ENCODE data around the gene SP3. TPM values are rescaled to one million over a fixed set of nuclear protein-coding genes. Genes with fewer than 3 reads are reported as not detected.

Gene SP3
- total and polyA plus RNA-seq, 12 donors: 8.6 to 45.7 (median 40.7) TPM

DNA sequence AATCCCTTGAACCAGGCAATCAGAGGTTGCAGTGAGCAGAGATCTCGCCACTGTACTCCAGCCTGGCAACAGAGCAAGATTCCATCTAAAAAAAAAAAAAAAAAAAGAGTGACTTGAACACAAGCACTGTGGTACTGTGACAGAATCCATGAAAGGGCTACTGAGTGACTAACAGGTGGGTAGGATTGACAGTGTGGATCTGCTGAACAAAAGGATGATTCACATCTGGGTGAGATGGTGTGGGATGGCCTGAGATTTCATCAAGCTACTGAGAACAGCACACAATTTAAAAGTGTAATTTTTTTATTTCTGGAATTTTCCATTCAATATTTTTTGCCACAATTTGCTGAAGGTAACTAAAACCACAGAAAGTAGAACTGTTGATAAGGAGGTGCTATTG, 13.3 kb upstream of the SP3 start:
- ATAC-seq: no peak

DNA sequence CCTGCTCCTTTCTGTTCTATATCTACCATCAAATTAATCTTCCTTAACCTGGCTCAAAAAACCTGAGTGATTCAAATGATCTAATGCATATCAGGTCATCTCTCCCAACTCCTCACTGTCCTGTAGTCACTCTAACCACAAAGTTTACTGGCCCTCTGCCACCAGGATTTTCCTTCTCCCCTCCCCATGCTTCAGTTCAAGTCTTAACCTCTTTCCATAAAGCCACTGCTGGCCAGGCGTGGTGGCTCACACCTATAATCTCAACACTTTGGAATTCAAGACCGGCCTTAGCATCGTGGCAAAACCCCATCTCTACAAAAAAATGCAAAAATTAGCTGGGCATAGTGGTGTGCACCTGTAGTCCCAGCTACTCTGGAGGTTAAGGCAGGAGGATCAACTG, 7.5 kb upstream of the SP3 start:
- intact Hi-C loops (cut with DNase I): no loop called here
- Histone ChIP-seq H3K9me3 (no peaks in the 10 kb centered on the region), H3K4me1 (peaks cover 0 to 14% (median 10%) of the 10 kb centered on the region in 9 donors), H3K36me3 (no peaks in the 10 kb centered on the region), H3K27me3 (no peaks in the 10 kb centered on the region), H3K4me3 (no peak overlapping the region), H3K27ac (no peak overlapping the region)
- ATAC-seq: no peak
- TF ChIP-seq, protein P1, sequence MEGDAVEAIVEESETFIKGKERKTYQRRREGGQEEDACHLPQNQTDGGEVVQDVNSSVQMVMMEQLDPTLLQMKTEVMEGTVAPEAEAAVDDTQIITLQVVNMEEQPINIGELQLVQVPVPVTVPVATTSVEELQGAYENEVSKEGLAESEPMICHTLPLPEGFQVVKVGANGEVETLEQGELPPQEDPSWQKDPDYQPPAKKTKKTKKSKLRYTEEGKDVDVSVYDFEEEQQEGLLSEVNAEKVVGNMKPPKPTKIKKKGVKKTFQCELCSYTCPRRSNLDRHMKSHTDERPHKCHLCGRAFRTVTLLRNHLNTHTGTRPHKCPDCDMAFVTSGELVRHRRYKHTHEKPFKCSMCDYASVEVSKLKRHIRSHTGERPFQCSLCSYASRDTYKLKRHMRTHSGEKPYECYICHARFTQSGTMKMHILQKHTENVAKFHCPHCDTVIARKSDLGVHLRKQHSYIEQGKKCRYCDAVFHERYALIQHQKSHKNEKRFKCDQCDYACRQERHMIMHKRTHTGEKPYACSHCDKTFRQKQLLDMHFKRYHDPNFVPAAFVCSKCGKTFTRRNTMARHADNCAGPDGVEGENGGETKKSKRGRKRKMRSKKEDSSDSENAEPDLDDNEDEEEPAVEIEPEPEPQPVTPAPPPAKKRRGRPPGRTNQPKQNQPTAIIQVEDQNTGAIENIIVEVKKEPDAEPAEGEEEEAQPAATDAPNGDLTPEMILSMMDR (IDR thresholded peaks at IDR 0.05): no peak
- DNase-seq: no peak
- 79 to 86% methylated on average over 3 of the region's 3 CpGs for WGBS, 2 donors

More for the DNA sequence above, 13.3 kb upstream of the SP3 start:
- intact Hi-C loops (cut with DNase I): no loop called here
- H3K9me3 ChIP-seq: no peaks in the 10 kb centered on the region
- DNase-seq: no peak
- H3K4me3 ChIP-seq: no peak overlapping the region
- no peak overlapping the region for H3K27ac ChIP-seq
- 89 to 100% methylated on average over 1 of the region's 1 CpG for WGBS, 2 donors
- peaks cover 0 to 30% (median 19%) of the 10 kb centered on the region in 9 donors for H3K4me1 ChIP-seq
- TF ChIP-seq, protein P1 (IDR thresholded peaks at IDR 0.05): no peak
- H3K27me3 ChIP-seq: no peaks in the 10 kb centered on the region
- no peaks in the 10 kb centered on the region for H3K36me3 ChIP-seq

DNA sequence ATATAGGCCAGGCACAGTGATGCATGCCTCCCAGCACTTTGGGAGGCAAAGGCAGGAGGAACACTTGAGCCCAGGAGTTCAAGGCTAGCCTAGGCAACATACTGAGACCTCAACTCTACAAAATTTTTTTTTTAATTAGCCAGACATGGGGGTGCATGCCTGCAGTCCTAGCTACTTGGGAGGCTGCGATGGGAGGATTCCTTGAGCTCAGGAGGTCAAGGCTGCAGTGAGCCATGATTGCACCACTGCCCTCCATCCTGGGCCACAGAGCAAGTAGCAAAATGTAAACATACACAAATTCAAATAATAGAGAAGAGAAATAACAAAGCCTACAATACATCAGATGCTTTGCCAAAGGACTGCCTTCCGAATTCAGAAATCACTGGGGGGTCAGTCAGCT, 7.0 kb upstream of the SP3 start:
- no peak for DNase-seq
- no peak overlapping the region for H3K27ac ChIP-seq
- no peaks in the 10 kb centered on the region for H3K27me3 ChIP-seq
- H3K9me3 ChIP-seq: no peaks in the 10 kb centered on the region
- H3K36me3 ChIP-seq: no peaks in the 10 kb centered on the region
- H3K4me3 ChIP-seq: no peak overlapping the region
- peaks cover 0 to 14% (median 10%) of the 10 kb centered on the region in 9 donors for H3K4me1 ChIP-seq
- intact Hi-C loops (cut with DNase I): no loop called here
- 93 to 94% methylated on average over 2 of the region's 2 CpGs for WGBS, 2 donors
- no peak for ATAC-seq
- TF ChIP-seq, protein P1 (IDR thresholded peaks at IDR 0.05): no peak

DNA sequence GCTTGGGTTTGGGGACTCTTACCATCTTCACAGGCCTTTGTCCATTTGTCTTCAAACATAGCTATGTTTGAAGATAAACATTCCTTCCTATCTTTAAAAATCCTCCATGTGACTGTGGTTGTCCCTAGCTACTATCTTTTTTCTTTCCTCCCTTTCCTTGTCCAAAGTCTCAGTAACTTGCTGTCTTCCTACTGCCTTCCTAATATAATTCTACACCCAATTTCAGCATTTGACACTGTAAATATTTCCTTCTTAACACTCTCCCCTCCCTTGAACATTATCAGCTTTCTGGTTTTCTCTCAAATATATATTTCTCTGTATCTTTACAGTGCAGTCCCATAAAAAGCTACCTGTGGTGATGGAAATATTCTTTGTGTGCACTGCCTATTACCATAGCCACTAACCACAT, 5.3 kb upstream of the SP3 start:
- no peaks in the 10 kb centered on the region for H3K36me3 ChIP-seq
- peaks cover 0 to 23% (median 20%) of the 10 kb centered on the region in 9 donors for H3K4me1 ChIP-seq
- ATAC-seq (no peak), DNase-seq (no peak)
- H3K9me3 ChIP-seq: no peaks in the 10 kb centered on the region
- H3K4me3 ChIP-seq: no peak overlapping the region
- H3K27ac ChIP-seq: no peak overlapping the region
- intact Hi-C loops (cut with DNase I): no loop called here
- no peaks in the 10 kb centered on the region for H3K27me3 ChIP-seq
- TF ChIP-seq, protein P1 (IDR thresholded peaks at IDR 0.05): no peak

All from heart right ventricle (tissue), 16 donors.